ENCODE measurements around the gene CAMKMT. TPM values are rescaled to one million over a fixed set of nuclear protein-coding genes. Genes with fewer than 3 reads are reported as not detected.
"Not testable (repeated sequence)": the region's sequence is repeated elsewhere in the genome, so short reads cannot be mapped to it uniquely, and the experiment has no call there.

Gene CAMKMT
- polyA plus RNA-seq, 4 donors, result 10.8 to 15.8 (median 12.8) TPM

GRCh38 chr2:44358503-44358902 lies 3.2 kb upstream of the CAMKMT start:
- DNase-seq (ENCODE audit: low read depth in 4 of 4, low spot score in 2 of 4), result no peak

GRCh38 chr2:44360749-44361329 lies 908 bp upstream of the CAMKMT start:
- DNase-seq (ENCODE audit: low read depth in 4 of 4, low spot score in 2 of 4), result peak in 2 of 4 donors; percentile 40 to 44

GRCh38 chr2:44362207-44363015 lies 664 bp downstream of the CAMKMT start:
- DNase-seq (ENCODE audit: low read depth in 4 of 4, low spot score in 2 of 4), result peak in 3 of 4 donors; percentile 34 to 62 (median 42)

GRCh38 chr2:44364604-44365003 lies 2.9 kb downstream of the CAMKMT start:
- DNase-seq (ENCODE audit: low read depth in 4 of 4, low spot score in 2 of 4), result no peak

- DNase-seq (ENCODE audit: low read depth in 4 of 4, low spot score in 2 of 4), result no peak
These were observed 5.8 kb downstream of the CAMKMT start for GRCh38 chr2:44367591-44367990.

- DNase-seq (ENCODE audit: low read depth in 4 of 4, low spot score in 2 of 4), result no peak
These were observed 7.6 kb downstream of the CAMKMT start for GRCh38 chr2:44369392-44369791.

- DNase-seq (ENCODE audit: low read depth in 4 of 4, low spot score in 2 of 4), result no peak
These were observed 9.7 kb downstream of the CAMKMT start for GRCh38 chr2:44371445-44371844.

GRCh38 chr2:44372246-44372645 lies 10.5 kb downstream of the CAMKMT start:
- DNase-seq (ENCODE audit: low read depth in 4 of 4, low spot score in 2 of 4), result no peak

- no peak for DNase-seq (ENCODE audit: low read depth in 4 of 4, low spot score in 2 of 4)
These were observed 15.7 kb downstream of the CAMKMT start for GRCh38 chr2:44377486-44377885.

- DNase-seq (ENCODE audit: low read depth in 4 of 4, low spot score in 2 of 4), result not testable (repeated sequence)
These were observed 23.5 kb downstream of the CAMKMT start for GRCh38 chr2:44385226-44385625.

GRCh38 chr2:44388877-44389276 lies 27.1 kb downstream of the CAMKMT start:
- no peak for DNase-seq (ENCODE audit: low read depth in 4 of 4, low spot score in 2 of 4)

GRCh38 chr2:44389895-44390294 lies 28.1 kb downstream of the CAMKMT start:
- no peak for DNase-seq (ENCODE audit: low read depth in 4 of 4, low spot score in 2 of 4)

GRCh38 chr2:44392338-44392943 lies 30.7 kb downstream of the CAMKMT start:
- DNase-seq (ENCODE audit: low read depth in 4 of 4, low spot score in 2 of 4), result peak in 1 of 4 donors; percentile 6

GRCh38 chr2:44397447-44398175 lies 35.9 kb downstream of the CAMKMT start:
- no peak for DNase-seq (ENCODE audit: low read depth in 4 of 4, low spot score in 2 of 4)

- no peak for DNase-seq (ENCODE audit: low read depth in 4 of 4, low spot score in 2 of 4)
These were observed 36.6 kb downstream of the CAMKMT start for GRCh38 chr2:44398243-44398897.

GRCh38 chr2:44420725-44421124 lies 59.0 kb downstream of the CAMKMT start:
- no peak for DNase-seq (ENCODE audit: low read depth in 4 of 4, low spot score in 2 of 4)

GRCh38 chr2:44424211-44424610 lies 62.5 kb downstream of the CAMKMT start:
- DNase-seq (ENCODE audit: low read depth in 4 of 4, low spot score in 2 of 4), result no peak

- no peak for DNase-seq (ENCODE audit: low read depth in 4 of 4, low spot score in 2 of 4)
These were observed 67.3 kb downstream of the CAMKMT start for GRCh38 chr2:44429034-44429433.

- DNase-seq (ENCODE audit: low read depth in 4 of 4, low spot score in 2 of 4), result no peak
These were observed 68.6 kb downstream of the CAMKMT start for GRCh38 chr2:44430342-44430741.

- DNase-seq (ENCODE audit: low read depth in 4 of 4, low spot score in 2 of 4), result no peak
These were observed 72.1 kb downstream of the CAMKMT start for GRCh38 chr2:44433895-44434294.

- DNase-seq (ENCODE audit: low read depth in 4 of 4, low spot score in 2 of 4), result no peak
These were observed 79.5 kb downstream of the CAMKMT start for GRCh38 chr2:44441200-44441599.

Data from left renal cortex interstitium (tissue), 4 donors.